ENCODE data around the gene CALHM3.

Gene CALHM3

DNA sequence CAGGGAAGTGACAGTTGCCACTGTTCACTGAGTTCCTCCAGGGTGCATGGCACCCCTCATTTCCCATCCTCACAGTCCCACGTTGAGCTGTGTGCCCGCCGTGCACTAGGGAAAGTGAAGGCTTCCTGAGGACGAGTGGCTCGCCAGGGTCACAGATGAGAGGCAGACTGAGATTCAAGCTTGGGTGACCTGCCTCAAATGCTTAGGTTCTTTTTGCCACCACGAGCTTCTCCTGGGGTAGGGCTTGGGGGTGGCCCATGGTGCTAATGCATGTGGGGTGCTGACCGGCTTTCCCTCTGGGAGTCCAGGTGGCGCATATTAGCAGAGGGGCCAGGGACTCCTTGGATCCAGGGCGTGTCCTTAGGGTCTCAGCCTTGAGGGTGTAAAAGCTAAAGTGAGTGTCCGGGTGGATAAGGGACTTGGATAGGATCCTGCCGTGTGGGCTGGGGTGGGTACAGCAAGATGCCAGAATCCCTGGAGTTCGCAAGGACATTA lies 28.8 kb downstream of the CALHM3 start:
- no peak for DNase-seq (ENCODE audit: low read depth, low spot score)

DNA sequence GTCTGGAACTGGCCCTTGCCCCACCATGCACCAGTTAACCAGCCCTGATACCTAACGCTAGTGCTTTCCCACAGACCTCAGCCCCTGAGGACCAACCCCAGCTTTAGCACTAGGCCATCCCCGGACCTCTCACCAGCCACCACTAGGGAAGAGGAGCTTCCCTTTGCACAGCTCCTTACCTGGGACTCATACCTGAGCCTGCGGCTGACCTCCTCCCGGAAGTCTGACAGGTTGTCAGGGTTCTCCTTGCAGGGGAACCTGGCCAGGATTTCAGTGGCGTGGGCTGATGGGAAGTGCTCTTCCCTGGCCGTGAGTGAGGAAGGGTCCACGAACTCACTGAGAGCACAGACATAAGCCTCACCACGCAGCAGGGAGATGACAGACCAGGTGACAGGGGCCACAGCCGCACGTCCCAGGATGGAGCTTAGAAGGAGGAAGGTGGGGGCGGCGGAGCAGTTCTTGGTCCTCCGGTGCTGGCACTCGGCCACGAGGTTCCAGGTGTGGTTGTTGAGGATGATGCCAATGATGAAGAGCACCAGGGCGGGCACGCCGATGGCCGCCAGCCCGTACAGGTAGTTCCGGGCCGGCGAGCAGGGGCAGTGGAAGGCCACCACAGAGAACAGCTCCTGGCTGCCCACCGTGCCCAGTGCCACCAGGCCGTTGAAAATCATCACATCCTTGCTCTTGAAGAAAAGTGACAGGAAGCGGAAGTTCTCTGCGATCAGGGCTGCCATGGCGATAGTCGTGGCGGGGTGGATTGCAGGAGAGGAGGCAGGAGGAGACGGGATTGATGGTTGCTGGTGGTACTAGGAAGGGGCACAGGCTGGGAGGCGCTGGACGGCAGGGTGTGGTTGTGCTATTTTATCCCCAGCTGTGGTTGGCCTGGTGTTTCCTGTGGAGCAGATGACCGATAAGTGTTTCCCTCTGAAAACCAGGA lies 29.6 kb downstream of the CALHM3 start:
- no peak for DNase-seq (ENCODE audit: low read depth, low spot score)

DNA sequence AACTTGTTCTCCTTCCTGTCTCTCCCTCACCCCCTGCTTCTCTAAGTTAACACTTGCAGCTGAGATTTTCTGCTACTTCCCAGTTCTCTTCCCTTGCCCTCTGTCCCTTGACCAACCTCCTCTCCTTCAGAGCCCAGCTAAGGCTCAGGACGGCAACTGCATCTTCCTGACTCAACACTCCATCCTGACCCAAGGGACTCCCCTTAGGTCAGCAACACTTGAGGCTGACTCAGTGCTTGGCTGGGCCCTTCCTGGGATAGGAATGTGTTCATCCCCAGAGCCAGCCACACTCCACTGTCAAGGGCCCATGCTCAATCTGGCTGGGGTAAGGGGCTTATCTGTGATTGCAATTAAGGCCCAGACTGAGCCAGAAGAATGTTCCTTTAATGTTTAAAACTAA lies 30.3 kb downstream of the CALHM3 start:
- peak; percentile 67 for DNase-seq (ENCODE audit: low read depth, low spot score)

DNA sequence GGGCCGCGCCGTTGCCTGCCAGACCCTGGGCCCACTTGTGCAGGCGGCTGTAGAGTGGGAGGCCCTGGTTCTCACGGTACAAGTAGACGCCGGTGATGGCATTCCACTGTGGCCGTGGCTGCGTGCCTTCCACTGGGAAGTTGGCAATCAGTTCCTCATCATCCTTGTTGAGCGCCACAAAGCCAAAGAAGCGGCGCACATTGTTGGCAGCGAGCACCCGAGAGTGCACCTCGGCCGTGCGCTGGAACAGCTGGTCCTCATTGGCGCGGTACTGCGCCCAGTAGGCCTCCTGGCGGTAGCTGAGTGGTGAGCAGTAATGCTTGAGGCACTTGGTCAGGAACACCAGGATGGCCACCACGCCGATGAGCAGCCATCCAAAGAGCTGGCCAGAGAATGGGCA lies 31.9 kb downstream of the CALHM3 start:
- DNase-seq (ENCODE audit: low read depth, low spot score), result no peak

DNA sequence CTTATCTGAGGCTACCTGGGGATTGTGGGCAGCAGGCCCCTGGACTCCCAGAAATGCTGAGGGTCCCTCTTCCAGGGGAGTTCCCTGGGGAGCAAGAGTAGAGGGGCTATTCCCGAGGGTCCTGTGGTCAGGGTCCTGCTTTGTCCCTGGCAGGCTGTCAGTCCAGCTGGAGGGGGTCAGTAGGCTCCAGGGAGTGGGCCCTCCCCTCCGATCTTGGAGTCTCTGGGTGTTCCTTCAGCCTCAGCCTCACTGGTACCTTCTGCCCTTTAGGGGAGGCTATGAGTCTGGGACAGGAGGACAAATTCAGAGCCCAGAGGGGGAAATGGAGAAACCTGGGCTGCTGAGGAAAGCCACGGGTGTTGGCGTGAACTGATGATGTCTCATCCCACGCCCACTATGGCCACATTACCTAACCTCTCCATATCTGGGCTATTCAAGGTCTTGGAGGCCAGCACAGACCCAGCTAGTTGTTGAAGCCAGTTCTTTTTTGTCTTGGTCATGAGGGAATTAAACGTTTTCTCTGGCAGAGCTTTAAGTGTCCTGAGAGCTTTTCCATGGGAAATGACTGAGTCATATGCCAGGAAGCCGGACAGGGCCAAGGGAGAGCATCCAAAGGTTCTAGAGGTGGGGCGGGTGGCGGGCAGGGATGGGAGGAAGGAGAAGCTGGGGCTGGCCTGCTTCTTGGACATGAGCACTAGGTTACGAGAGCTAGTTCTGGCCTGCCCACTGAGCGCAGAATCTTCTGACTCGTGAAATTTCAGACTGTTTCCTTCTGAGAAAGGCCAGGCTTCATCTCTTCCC lies 33.1 kb downstream of the CALHM3 start:
- no peak for DNase-seq (ENCODE audit: low read depth, low spot score)

DNA sequence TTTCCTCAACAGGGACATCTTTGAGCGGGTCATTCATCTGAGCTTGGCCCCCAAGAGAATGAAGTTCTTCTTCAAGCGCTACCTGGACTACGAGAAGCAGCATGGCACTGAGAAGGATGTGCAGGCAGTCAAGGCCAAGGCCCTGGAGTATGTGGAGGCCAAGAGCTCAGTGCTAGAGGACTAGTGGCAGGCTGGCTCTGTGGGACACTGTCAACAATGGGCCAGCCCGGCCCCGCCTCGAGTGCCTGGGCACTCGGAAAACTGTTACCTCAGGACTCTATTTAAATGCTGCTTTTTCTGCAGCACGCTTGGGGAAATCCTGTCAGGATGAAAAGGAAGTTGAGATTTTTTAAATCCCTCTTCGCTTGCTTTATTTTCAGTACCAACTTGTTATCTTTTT lies 33.7 kb downstream of the CALHM3 start:
- DNase-seq (ENCODE audit: low read depth, low spot score), result no peak

DNA sequence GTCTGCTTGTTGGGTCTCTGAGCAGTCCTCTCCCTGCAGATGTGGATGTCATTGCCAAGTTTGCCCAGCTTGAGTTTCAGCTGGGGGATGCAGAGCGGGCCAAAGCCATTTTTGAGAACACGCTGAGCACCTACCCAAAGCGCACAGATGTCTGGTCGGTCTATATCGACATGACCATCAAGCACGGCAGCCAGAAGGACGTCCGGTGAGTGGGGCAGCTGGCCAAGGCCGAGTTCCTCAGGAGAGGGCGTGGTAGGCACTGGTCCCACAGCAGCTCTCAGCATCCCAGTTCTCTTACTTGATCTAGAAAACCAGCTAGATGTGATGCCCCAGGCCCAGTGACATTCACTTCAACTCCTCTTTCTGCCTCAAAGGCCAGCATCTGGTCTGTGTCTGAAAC lies 34.6 kb downstream of the CALHM3 start:
- DNase-seq (ENCODE audit: low read depth, low spot score), result no peak

DNA sequence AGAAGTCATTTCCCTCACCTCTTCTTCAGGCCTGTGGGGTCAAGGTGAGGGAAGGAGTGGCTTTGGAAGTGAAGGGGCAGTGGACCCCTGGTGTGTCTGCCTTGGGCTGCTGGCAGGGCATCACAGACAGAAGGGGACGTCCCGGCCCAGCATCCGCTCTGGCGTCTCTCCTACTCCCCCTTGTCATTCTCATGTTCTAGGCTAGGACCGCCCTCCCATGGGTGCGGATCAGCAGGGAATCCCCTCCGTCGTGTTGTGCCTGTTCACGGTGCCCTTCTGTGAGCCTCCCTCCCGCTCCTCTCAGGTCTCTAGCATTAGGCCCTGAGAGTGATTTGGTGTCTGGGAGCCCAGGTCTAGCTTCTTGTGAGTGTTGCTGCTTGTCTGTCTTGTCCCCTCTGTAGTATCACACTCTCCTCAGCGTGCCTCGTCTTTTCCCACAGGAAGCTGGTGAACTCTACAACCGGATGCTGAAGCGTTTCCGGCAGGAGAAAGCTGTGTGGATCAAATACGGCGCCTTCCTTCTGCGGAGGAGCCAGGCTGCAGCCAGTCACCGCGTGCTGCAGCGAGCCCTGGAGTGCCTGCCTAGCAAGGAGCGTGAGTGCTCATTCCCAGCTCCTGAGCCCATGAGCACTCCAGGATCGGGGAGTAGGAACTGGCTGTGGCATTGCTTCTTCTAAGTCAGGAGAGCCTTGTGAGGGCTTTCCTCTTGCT lies 35.4 kb downstream of the CALHM3 start:
- DNase-seq (ENCODE audit: low read depth, low spot score), result no peak

DNA sequence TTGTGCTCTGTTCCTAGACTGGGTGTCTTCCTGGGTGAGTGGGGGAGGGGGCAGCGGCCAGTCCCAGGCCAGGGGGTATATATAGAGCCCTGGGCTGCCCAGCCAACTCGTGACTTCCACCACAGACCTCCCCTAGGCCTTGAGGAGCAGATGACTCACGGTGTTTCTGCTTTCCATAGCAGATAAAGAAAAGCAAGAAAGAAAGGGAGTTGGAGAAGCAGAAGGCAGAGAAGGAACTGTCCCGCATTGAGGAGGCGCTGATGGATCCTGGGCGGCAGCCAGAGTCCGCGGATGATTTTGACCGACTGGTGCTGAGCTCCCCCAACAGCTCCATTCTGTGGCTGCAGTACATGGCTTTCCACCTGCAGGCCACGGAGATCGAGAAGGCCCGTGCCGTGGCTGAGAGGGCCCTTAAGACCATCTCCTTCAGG lies 37.0 kb downstream of the CALHM3 start:
- DNase-seq (ENCODE audit: low read depth, low spot score), result no peak

DNA sequence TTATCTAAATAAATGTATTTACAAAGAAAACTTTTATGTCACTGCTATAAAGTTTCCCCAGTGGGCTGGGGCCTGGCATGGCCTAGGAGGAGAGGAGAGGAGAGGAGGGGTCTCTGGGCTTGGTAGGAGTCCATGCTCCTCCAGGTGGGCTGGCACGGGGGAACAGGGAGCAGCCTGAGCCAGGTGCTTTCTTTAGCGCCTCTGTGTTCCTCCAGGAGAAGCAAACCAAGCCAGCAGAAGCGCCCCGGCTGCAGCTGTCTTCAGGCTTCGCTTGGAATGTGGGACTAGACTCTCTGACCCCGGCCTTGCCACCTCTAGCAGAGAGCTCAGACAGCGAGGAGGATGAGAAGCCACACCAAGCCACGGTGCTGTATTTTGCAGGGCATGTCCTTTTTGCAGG lies 37.4 kb downstream of the CALHM3 start:
- no peak for DNase-seq (ENCODE audit: low read depth, low spot score)

DNA sequence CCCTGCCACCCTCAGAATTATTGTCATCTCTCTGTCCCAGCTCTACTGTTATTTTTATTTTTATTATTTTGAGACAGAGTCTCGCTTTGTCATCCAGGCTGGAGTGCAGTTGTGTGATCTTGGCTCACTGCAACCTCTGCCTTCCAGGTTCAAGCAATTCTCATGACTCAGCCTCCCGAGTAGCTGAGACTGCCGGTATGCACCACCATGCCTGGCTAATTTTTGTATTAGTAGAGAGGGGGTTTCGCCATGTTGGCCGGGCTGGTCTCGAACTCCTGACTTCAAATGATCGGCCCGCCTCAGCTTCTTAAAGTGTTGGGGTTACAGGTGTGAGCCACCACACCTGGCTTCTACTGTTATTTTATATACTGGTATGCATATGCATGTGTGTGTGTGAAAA lies 37.8 kb downstream of the CALHM3 start:
- no peak for DNase-seq (ENCODE audit: low read depth, low spot score)

DNA sequence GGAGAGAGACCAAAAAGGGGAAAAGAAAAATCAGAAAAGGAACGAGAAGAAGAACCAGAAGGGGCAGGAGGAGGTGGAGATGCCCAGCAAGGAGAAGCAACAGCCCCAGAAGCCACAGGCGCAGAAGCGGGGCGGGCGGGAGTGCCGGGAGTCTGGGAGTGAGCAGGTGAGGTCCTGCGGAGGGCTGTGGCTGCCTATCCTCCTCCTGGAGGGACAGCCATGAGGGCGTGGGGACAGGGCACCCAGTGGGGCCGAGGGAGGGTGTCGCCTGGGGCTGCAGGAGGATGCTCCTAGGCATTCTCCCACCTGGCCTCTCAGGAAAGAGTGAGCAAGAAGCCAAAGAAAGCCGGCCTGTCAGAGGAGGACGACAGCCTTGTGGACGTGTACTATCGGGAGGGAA lies 38.6 kb downstream of the CALHM3 start:
- no peak for DNase-seq (ENCODE audit: low read depth, low spot score)

DNA sequence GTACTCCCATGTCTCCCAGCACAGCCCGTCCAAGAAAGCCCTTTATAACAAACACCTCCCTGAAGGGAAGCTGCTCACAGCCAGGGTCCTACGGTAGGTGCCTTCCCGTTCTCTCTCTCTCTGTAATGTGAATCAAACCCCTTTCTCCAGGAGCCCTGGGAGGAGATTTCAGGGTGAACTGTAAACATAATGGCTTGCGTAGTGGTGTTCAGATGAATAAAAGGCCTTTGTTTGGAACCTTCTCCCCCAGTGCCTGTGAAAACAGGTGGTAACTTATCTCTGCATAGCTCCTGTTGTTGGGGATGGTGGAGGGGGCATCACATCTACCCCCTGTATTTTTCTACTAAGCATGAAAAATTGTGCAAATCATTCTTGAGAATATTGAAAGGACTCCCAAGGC lies 39.3 kb downstream of the CALHM3 start:
- no peak for DNase-seq (ENCODE audit: low read depth, low spot score)

DNA sequence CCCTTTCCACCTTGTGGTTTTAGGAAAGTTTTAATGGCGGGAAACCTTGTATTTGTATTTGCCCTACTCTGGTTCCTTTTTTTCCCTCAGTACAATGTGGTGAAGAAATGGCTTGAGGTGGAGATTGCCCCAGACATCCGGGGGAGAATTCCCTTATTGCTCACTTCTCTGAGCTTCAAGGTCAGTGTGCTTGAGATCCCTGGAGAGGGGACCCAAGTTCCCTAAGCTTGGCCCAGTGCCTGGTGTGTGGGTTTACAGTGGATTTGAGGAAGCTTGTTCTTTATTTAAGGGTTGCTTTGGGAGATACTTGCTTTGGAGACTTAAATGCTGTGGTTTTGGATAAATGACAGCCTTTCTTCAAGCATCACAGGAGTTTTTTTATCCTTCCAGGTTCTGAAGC lies 45.2 kb downstream of the CALHM3 start:
- no peak for DNase-seq (ENCODE audit: low read depth, low spot score)

DNA sequence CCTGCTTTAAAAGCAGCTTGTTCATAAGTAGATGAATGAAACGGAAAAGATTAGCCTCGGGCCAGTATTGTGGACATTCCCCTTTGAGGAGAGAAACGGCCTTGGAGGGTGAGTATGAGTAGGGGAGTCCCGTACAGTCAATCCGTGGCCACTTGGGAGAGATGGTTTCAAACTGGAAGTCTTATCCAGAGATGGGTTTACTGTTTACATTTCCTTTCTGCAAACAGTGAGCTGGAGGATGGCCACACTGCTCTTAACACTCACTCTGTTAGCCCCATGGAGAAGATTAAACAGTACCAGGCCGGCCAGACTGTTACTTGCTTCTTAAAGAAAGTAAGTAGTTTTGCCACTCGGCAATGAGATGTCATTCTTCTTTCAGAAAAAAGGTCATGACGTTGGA lies 47.1 kb downstream of the CALHM3 start:
- no peak for DNase-seq (ENCODE audit: low read depth, low spot score)

DNA sequence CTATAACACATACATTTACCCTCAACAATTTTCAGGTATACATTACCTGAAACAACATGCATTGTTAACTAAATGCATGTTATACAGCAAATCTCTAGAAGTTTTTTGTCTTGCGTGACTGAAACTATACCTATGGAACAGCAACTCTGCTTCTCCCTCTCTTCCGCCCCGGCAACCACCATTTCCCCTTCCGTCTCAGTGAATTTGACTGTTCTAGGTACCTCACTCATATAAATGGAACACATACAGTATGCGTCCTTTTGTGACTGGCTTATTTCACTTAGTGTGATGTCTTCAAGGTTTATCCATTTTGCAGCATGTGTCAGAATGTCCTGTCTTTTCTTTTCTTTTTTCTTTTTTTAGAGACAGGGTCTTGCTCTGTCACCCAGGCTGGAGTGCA lies 49.4 kb downstream of the CALHM3 start:
- no peak for DNase-seq (ENCODE audit: low read depth, low spot score)

DNA sequence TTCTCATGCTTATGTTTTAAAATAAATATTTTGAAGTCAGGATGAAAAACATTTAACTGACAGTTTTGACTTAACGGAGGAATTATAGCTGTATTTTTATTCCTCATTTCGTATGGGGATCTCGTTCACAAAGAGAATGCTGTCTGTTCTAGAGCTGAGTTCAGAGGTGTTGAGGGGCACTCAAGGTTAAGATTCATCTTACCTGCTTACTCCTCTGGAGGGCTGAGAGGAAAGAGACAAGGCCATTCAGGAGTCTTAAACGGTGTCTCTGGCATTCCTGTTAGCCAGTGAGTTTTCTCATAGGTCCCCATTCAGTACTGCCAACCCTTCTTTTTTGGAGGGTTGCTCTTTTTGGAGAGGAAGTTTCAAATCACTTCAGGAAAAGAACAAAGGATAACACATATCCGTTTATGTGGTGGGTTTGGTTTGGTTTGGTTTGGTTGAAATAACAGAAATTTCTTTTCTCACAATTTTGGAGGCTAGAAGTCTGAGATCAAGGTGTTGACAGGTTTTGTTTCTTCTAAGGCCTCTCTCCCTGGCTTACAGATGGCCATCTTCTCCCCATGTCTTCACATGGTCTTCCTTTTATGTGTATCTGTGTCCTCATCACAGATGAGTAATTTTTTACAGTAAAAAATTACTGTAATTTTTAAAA lies 49.9 kb downstream of the CALHM3 start:
- no peak for DNase-seq (ENCODE audit: low read depth, low spot score)

DNA sequence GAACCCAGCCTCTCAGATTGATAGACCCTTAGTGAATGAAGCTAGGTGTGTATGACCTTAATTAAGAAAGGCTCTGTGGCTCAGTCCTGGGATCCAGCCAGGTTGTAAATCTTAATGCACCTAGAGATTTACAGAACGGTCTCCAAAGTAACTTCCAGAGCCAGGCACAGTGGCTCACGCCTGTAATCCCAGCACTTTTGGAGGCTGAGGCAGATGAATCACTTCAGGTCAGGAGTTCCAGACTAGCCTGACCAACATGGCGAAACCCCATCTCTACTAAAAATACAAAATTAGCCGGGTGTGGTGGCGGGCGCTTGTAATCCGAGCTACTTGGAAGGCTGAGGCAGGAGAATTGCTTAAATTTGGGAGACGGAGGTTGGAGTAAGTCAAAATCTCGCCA lies 51.2 kb downstream of the CALHM3 start:
- no peak for DNase-seq (ENCODE audit: low read depth, low spot score)

DNA sequence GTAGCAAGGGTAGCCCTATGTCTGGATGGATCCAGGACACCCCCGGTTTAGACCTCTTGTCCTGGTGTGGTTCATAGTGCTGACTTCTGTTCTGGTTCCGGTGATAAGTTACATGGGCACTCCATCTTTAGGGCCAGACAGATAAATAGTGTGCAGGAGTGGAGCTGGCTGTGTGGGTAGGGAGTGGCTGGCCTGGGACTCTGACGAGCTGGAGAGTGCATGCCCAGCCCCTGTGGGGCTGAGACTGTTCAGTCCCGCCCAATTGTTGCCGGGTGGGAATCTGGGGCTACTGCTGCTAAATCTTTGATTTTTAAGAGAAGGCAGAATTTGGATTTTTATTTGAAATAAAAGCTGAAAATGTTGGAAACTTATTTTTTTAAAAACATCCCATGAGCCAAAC lies 55.3 kb downstream of the CALHM3 start:
- DNase-seq (ENCODE audit: low read depth, low spot score), result no peak
